Activated B cell treated with CpG ODN at 0.5 μM for 24 hours (primary cell): ENCODE results near the gene GFY. TPM values are rescaled to one million over a fixed set of nuclear protein-coding genes. Genes with fewer than 3 reads are reported as not detected.
"Not testable (repeated sequence)": the region's sequence is repeated elsewhere in the genome, so short reads cannot be mapped to it uniquely, and the experiment has no call there.

ENCODE experiments used
- ATAC-seq: fragments of 200-7000 bp; cut with Tn5 transposase; one replicate; pipeline ENCODE4 v1.10.0; 2021; ENCODE audit warnings: low read depth, mild to moderate bottlenecking, moderate library complexity
- CTCF ChIA-PET: fragments of 350-600 bp; sonication (Branson Sonifier 250); formaldehyde crosslinking; loops from one replicate; lab custom pipeline; 2021; ENCODE audit warnings: antibody characterized with exemption; lab: Charles Lee
- POLR2A ChIA-PET: fragments of 350-600 bp; sonication (Branson Sonifier 250); formaldehyde crosslinking; loops from one replicate; lab custom pipeline; 2021; ENCODE audit warnings: antibody characterized with exemption; lab: Charles Lee
- DNase-seq: peaks from one replicate; pipeline ENCODE4 v3.0.0; 2022
- H3K27ac Mint-ChIP-seq: one replicate; pipeline ENCODE4 v1.8.0; 2020; ENCODE audit warnings: mixed read lengths
- H3K27me3 Mint-ChIP-seq: one replicate; pipeline ENCODE4 v1.8.0; 2021; ENCODE audit warnings: mixed read lengths
- H3K36me3 Mint-ChIP-seq: one replicate; pipeline ENCODE4 v1.8.0; 2021; ENCODE audit warnings: low read depth, mixed read lengths
- H3K4me1 Mint-ChIP-seq: one replicate; pipeline ENCODE4 v1.8.0; 2021; ENCODE audit warnings: mixed read lengths
- H3K4me3 Mint-ChIP-seq: one replicate; pipeline ENCODE4 v1.8.0; 2020; ENCODE audit warnings: mild to moderate bottlenecking, mixed read lengths
- H3K9me3 Mint-ChIP-seq: one replicate; pipeline ENCODE4 v1.8.0; 2020; ENCODE audit warnings: mixed read lengths
- intact Hi-C: fragments of 100-400 bp; cut with micrococcal nuclease; formaldehyde crosslinking; loops from one replicate; pipeline ENCODE4 v1.15.1; 2024
- total RNA-seq: library from RNA; stranded (reverse); gene quantifications from 2 replicates; pipeline ENCODE4 v1.2.3, GENCODE V29; 2022
- TF ChIP-seq, protein P1 (sequence below): fragments of 200-600 bp; IDR thresholded peaks from one replicate; pipeline ENCODE4 v1.8.0; 2022; ENCODE audit warnings: antibody characterized with exemption, mild to moderate bottlenecking

Gene GFY
- total RNA-seq, 1 donor from 2014 or later: not detected

DNA sequence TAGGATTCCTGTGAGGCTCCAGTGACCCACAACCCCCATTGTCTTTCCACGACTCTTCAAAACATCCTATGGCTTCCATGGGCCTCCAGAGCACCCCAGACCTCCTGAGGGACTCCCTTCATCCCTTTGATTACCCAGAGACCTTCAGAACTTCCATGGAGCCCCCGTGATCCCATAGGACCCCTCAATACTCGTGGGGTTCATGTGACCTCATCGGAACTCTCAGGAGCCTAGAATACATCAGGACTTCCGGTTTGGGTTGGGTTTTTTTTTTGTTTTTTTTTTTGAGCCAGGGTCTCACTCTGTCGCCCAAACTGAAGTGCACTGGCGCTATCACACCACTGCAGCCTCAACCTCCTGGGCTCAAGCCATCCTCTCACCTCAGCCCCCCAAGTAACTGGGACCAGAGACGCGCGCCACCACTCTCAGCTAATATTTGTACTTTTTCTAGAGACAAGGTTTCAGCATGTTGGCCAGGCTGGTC is 28.6 kb downstream of the GFY start:
- H3K4me3 Mint-ChIP-seq: peak overlapping the region; percentile 99
- CTCF ChIA-PET: interaction anchor here (1.7 kb wide), 1 partner anchor 17 kb away, joined by 9 read pairs; no protein-coding TSS in a partner anchor
- POLR2A ChIA-PET: interaction anchor here (0.6 to 10.9 kb wide), 26 partner anchors 12 to 1134 kb away, joined by 3 to 193 read pairs (median 4); partner anchors contain the start of genes CD37, FLT3LG, FUZ and KASH5
- ATAC-seq (peak; percentile 2), DNase-seq (no peak)
- peaks cover 60% of the 10 kb centered on the region for H3K36me3 Mint-ChIP-seq
- peaks cover 54% of the 10 kb centered on the region for H3K4me1 Mint-ChIP-seq
- H3K9me3 Mint-ChIP-seq: no peaks in the 10 kb centered on the region
- H3K27me3 Mint-ChIP-seq: no peaks in the 10 kb centered on the region
- TF ChIP-seq, protein P1, sequence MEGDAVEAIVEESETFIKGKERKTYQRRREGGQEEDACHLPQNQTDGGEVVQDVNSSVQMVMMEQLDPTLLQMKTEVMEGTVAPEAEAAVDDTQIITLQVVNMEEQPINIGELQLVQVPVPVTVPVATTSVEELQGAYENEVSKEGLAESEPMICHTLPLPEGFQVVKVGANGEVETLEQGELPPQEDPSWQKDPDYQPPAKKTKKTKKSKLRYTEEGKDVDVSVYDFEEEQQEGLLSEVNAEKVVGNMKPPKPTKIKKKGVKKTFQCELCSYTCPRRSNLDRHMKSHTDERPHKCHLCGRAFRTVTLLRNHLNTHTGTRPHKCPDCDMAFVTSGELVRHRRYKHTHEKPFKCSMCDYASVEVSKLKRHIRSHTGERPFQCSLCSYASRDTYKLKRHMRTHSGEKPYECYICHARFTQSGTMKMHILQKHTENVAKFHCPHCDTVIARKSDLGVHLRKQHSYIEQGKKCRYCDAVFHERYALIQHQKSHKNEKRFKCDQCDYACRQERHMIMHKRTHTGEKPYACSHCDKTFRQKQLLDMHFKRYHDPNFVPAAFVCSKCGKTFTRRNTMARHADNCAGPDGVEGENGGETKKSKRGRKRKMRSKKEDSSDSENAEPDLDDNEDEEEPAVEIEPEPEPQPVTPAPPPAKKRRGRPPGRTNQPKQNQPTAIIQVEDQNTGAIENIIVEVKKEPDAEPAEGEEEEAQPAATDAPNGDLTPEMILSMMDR: no peak
- intact Hi-C loops: loop anchor here (1.0 to 10.0 kb wide), 14 partner anchors 16 to 874 kb away; partner anchors contain the start of genes AKT1S1, BCL2L12, C19orf73 and IRF3
- peak overlapping the region; percentile 100 for H3K27ac Mint-ChIP-seq

DNA sequence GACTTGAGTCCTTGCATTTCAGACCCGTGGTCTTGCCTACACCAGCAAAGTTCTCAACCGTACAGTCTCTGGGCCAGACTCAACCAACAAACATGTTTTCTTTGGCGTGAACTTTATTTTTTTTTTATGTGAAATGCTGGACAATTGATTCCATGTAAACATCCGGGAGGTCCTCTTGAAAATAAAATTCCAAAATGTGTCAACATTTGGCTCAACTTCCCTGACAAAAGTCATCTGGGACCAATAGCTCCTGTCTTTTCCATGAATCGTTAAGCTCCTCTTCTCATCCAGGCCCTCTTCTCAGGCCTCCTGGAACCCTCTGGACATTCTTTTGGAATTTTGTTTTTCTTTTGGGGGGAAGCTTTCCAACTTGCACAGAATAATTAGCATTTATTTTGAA is 30.6 kb downstream of the GFY start:
- DNase-seq (no peak), ATAC-seq (no peak)
- TF ChIP-seq, protein P1: no peak
- H3K9me3 Mint-ChIP-seq: no peaks in the 10 kb centered on the region
- H3K4me3 Mint-ChIP-seq: no peak overlapping the region
- no peaks in the 10 kb centered on the region for H3K27me3 Mint-ChIP-seq
- ChIA-PET POLR2A (interaction anchor here (1.0 to 10.9 kb wide), 3 partner anchors 13 to 33 kb away, joined by 4 to 193 read pairs (median 5); partner anchors contain the start of gene FLT3LG), CTCF (interaction anchor here (1.3 to 1.6 kb wide), 2 partner anchors 11 to 15 kb away, joined by 4 to 5 read pairs; no protein-coding TSS in a partner anchor)
- no peak overlapping the region for H3K27ac Mint-ChIP-seq
- intact Hi-C loops: loop anchor here (10.0 kb wide), 2 partner anchors 581 to 731 kb away; partner anchors contain the start of gene PPP1R15A
- peaks cover 41% of the 10 kb centered on the region for H3K4me1 Mint-ChIP-seq
- H3K36me3 Mint-ChIP-seq: peaks cover 56% of the 10 kb centered on the region

DNA sequence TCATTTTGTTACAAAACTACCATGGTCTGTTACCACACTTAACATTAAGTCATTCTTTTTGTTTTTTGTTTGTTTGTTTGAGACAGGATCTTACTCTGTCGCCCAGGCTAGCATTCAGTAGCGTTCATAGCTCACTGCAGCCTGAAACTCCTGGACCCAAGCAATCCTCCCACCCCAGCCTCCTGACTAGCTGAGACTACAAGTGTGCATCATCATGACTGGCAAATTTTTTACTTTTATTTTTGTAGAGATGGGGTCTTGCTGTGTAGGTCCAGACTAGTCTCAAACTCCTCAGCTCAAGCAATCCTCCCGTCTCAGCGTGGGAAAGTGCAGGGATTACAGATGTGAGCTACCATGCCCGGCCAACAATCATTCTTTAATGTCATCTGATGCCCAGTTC is 31.1 kb downstream of the GFY start:
- H3K4me3 Mint-ChIP-seq: no peak overlapping the region
- peaks cover 54% of the 10 kb centered on the region for H3K36me3 Mint-ChIP-seq
- H3K4me1 Mint-ChIP-seq: peaks cover 35% of the 10 kb centered on the region
- H3K27me3 Mint-ChIP-seq: no peaks in the 10 kb centered on the region
- no peak for DNase-seq
- ChIA-PET CTCF (interaction anchor here (1.3 to 1.6 kb wide), 2 partner anchors 12 to 14 kb away, joined by 4 to 5 read pairs; no protein-coding TSS in a partner anchor), POLR2A (interaction anchor here (1.0 to 10.9 kb wide), 3 partner anchors 12 to 32 kb away, joined by 4 to 193 read pairs (median 5); partner anchors contain the start of gene FLT3LG)
- H3K9me3 Mint-ChIP-seq: no peaks in the 10 kb centered on the region
- no peak for ATAC-seq
- intact Hi-C loops: loop anchor here (10.0 kb wide), 2 partner anchors 582 to 732 kb away; partner anchors contain the start of gene PPP1R15A
- TF ChIP-seq, protein P1: no peak
- H3K27ac Mint-ChIP-seq: no peak overlapping the region

GRCh38 chr19:49458567-49458903 is 33.3 kb downstream of the GFY start:
- POLR2A ChIA-PET: no interaction called here
- TF ChIP-seq, protein P1: no peak

GRCh38 chr19:49459388-49459787 is 34.2 kb downstream of the GFY start:
- Mint-ChIP-seq H3K36me3 (peaks cover 48% of the 10 kb centered on the region), H3K4me3 (no peak overlapping the region), H3K27me3 (no peaks in the 10 kb centered on the region), H3K27ac (no peak overlapping the region), H3K4me1 (peaks cover 11% of the 10 kb centered on the region), H3K9me3 (no peaks in the 10 kb centered on the region)
- TF ChIP-seq, protein P1: no peak
- intact Hi-C loops: loop anchor here (10.0 kb wide), 2 partner anchors 585 to 735 kb away; partner anchors contain the start of gene PPP1R15A
- POLR2A ChIA-PET: interaction anchor here (0.6 to 0.7 kb wide), 2 partner anchors 11 to 822 kb away, joined by 3 read pairs; no protein-coding TSS in a partner anchor
- CTCF ChIA-PET: interaction anchor here (0.6 kb wide), 1 partner anchor 15 kb away, joined by 4 read pairs; no protein-coding TSS in a partner anchor
- ATAC-seq: no peak
- no peak for DNase-seq

More at GRCh38 chr19:49458567-49458903, 33.3 kb downstream of the GFY start:
- Mint-ChIP-seq H3K4me1 (peaks cover 19% of the 10 kb centered on the region), H3K36me3 (peaks cover 48% of the 10 kb centered on the region), H3K27me3 (no peaks in the 10 kb centered on the region), H3K4me3 (no peak overlapping the region), H3K27ac (no peak overlapping the region), H3K9me3 (no peaks in the 10 kb centered on the region)
- CTCF ChIA-PET: no interaction called here
- intact Hi-C loops: loop anchor here (10.0 kb wide), 2 partner anchors 584 to 734 kb away; partner anchors contain the start of gene PPP1R15A
- DNase-seq (no peak), ATAC-seq (no peak)

DNA sequence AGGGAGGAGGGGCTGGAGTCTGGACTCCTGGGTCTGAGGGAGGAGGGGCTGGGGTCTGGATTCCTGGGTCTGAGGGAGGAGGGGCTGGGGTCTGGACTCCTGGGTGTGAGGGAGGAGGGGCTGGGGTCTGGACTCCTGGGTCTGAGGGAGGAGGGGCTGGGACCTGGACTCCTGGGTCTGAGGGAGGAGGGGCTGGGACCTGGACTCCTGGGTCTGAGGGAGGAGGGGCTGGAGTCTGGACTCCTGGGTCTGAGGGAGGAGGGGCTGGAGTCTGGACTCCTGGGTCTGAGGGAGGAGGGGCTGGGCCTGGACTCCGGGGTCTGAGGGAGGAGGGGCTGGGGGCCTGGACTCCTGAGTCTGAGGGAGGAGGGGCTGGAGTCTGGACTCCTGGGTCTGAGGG is 35.9 kb downstream of the GFY start:
- CTCF ChIA-PET, ATAC-seq: not testable (repeated sequence)
- POLR2A ChIA-PET: interaction anchor here (0.7 kb wide), 1 partner anchor 9 kb away, joined by 3 read pairs; no protein-coding TSS in a partner anchor

More for the DNA sequence above, 35.9 kb downstream of the GFY start:
- H3K27me3 Mint-ChIP-seq, DNase-seq, H3K4me3 Mint-ChIP-seq, intact Hi-C loops, H3K4me1 Mint-ChIP-seq, H3K9me3 Mint-ChIP-seq, H3K27ac Mint-ChIP-seq: not testable (repeated sequence)
- peaks cover 50% of the 10 kb centered on the region for H3K36me3 Mint-ChIP-seq
